Neutrophil (primary cell): Measurements from ENCODE around the gene CLIP2.

Source experiments
- H3K27ac ChIP-seq: fragments of 200-600 bp; sonication (generic); 2 replicates; pipeline ENCODE4 v1.5.1; 2016; ENCODE audit warnings: mild to moderate bottlenecking, moderate library complexity
- H3K27me3 ChIP-seq: fragments of 200-600 bp; sonication (generic); 2 replicates; pipeline ENCODE4 v1.6.0; 2016; ENCODE audit warnings: mild to moderate bottlenecking
- H3K36me3 ChIP-seq: fragments of 200-600 bp; sonication (generic); 2 replicates; pipeline ENCODE4 v1.5.1; 2017
- H3K4me1 ChIP-seq, 2 experiments: fragments of 200-600 bp in 1 of 2; sonication (generic) in 1 of 2; 1 replicate in 1 of 2; 2 replicates in 1 of 2; pipeline versions ENCODE4 v1.5.1 to v1.6.1; 2013 to 2016; ENCODE audit warnings: low read depth in 1 of 2, low read length in 1 of 2, mild to moderate bottlenecking in 1 of 2, moderate library complexity in 1 of 2; ENCODE audit not compliant: control insufficient read depth in 1 of 2, insufficient read depth in 1 of 2
- H3K4me3 ChIP-seq, 2 experiments: fragments of 200-600 bp in 1 of 2; sonication (generic) in 1 of 2; 1 replicate in 1 of 2; 2 replicates in 1 of 2; pipeline ENCODE4 v1.5.1; 2013 to 2016; ENCODE audit warnings: low read depth in 1 of 2, low read length in 1 of 2, mild to moderate bottlenecking in 1 of 2, moderate library complexity in 1 of 2
- H3K9me3 ChIP-seq: fragments of 200-600 bp; sonication (generic); 2 replicates; pipeline ENCODE4 v1.5.1; 2016
- CTCF ChIP-seq: fragments of 200-600 bp; sonication (generic); IDR thresholded peaks from 2 replicates; pipeline ENCODE4 v1.5.1; 2016; ENCODE audit warnings: antibody characterized with exemption

Gene CLIP2

GRCh38 chr7:74277636-74278035 is 11.6 kb upstream of the CLIP2 start:
- no peak for TF ChIP-seq CTCF
- Histone ChIP-seq H3K4me1 (peaks cover 2 to 3% of the 10 kb centered on the region in 2 experiments), H3K4me3 (no peak overlapping the region), H3K36me3 (no peaks in the 10 kb centered on the region), H3K27me3 (no peaks in the 10 kb centered on the region), H3K9me3 (no peaks in the 10 kb centered on the region), H3K27ac (no peak overlapping the region)

- no peak for TF ChIP-seq CTCF
Measured at GRCh38 chr7:74280985-74281384, 8.2 kb upstream of the CLIP2 start.

GRCh38 chr7:74282748-74283459 is 6.3 kb upstream of the CLIP2 start:
- no peaks in the 10 kb centered on the region for H3K4me1 ChIP-seq
- H3K36me3 ChIP-seq, result no peaks in the 10 kb centered on the region
- H3K4me3 ChIP-seq, result no peak overlapping the region
- H3K9me3 ChIP-seq, result no peaks in the 10 kb centered on the region
- H3K27me3 ChIP-seq, result peaks cover 11% of the 10 kb centered on the region
- no peak overlapping the region for H3K27ac ChIP-seq
- no peak for TF ChIP-seq CTCF

More at GRCh38 chr7:74280985-74281384, 8.2 kb upstream of the CLIP2 start:
- H3K4me3 ChIP-seq, result no peak overlapping the region
- no peaks in the 10 kb centered on the region for H3K27me3 ChIP-seq
- no peak overlapping the region for H3K27ac ChIP-seq
- no peaks in the 10 kb centered on the region for H3K4me1 ChIP-seq
- H3K9me3 ChIP-seq, result no peaks in the 10 kb centered on the region
- H3K36me3 ChIP-seq, result no peaks in the 10 kb centered on the region

GRCh38 chr7:74283858-74284447 is 5.3 kb upstream of the CLIP2 start:
- H3K9me3 ChIP-seq, result no peaks in the 10 kb centered on the region
- no peaks in the 10 kb centered on the region for H3K36me3 ChIP-seq
- H3K27me3 ChIP-seq, result peaks cover 22% of the 10 kb centered on the region
- no peak overlapping the region for H3K4me3 ChIP-seq
- peaks cover 3 to 8% of the 10 kb centered on the region in 2 experiments for H3K4me1 ChIP-seq
- no peak overlapping the region for H3K27ac ChIP-seq
- TF ChIP-seq CTCF, result no peak

GRCh38 chr7:74284781-74285259 is 4.4 kb upstream of the CLIP2 start:
- H3K9me3 ChIP-seq, result no peaks in the 10 kb centered on the region
- peaks cover 29% of the 10 kb centered on the region for H3K27me3 ChIP-seq
- no peaks in the 10 kb centered on the region for H3K36me3 ChIP-seq
- no peak for TF ChIP-seq CTCF
- H3K4me1 ChIP-seq, result peaks cover 5 to 14% of the 10 kb centered on the region in 2 experiments
- no peak overlapping the region for H3K27ac ChIP-seq
- no peak overlapping the region for H3K4me3 ChIP-seq
